DMS79 (cell line): ENCODE data around the gene TRIM61.
"Not testable (repeated sequence)": the region's sequence is repeated elsewhere in the genome, so short reads cannot be mapped to it uniquely, and the experiment has no call there.

Experiments
- DNase-seq: peaks from one replicate; lab custom pipeline; 2025; lab: John Stamatoyannopoulos, UW

Gene TRIM61

GRCh38 chr4:164977243-164978164, at the start of gene TRIM61:
Gene TRIM61, minus strand, starts transcription at chr4:164977657. Its CDS starts 7,655 bp downstream, at chr4:164970002.
- DNase-seq, result no peak

GRCh38 chr4:165025782-165026181, 48.3 kb upstream of the TRIM61 start:
- not testable (repeated sequence) for DNase-seq

GRCh38 chr4:165019995-165020394, 42.5 kb upstream of the TRIM61 start:
- not testable (repeated sequence) for DNase-seq

- DNase-seq, result no peak
Measured at GRCh38 chr4:165016971-165017370, 39.5 kb upstream of the TRIM61 start.

GRCh38 chr4:165013691-165014090, 36.2 kb upstream of the TRIM61 start:
- no peak for DNase-seq

- no peak for DNase-seq
Measured at GRCh38 chr4:165011403-165011802, 33.9 kb upstream of the TRIM61 start.

GRCh38 chr4:165010991-165011390, 33.5 kb upstream of the TRIM61 start:
- no peak for DNase-seq

- no peak for DNase-seq
Measured at GRCh38 chr4:165010487-165010886, 33.0 kb upstream of the TRIM61 start.

- DNase-seq, result no peak
Measured at GRCh38 chr4:165009493-165010227, 32.2 kb upstream of the TRIM61 start.

- DNase-seq, result no peak
Measured at GRCh38 chr4:165006886-165007285, 29.4 kb upstream of the TRIM61 start.

- DNase-seq, result no peak
Measured at GRCh38 chr4:165006456-165006855, 29.0 kb upstream of the TRIM61 start.

GRCh38 chr4:165005352-165005925, 28.0 kb upstream of the TRIM61 start:
- DNase-seq, result no peak

- DNase-seq, result not testable (repeated sequence)
Measured at GRCh38 chr4:165001957-165002356, 24.5 kb upstream of the TRIM61 start.

- not testable (repeated sequence) for DNase-seq
Measured at GRCh38 chr4:164998526-164999080, 21.1 kb upstream of the TRIM61 start.

- DNase-seq, result peak; percentile 40
Measured at GRCh38 chr4:164997941-164998340, 20.5 kb upstream of the TRIM61 start.

- DNase-seq, result no peak
Measured at GRCh38 chr4:164997324-164997723, 19.9 kb upstream of the TRIM61 start.

GRCh38 chr4:164996123-164996522, 18.7 kb upstream of the TRIM61 start:
- not testable (repeated sequence) for DNase-seq

GRCh38 chr4:164990786-164991185, 13.3 kb upstream of the TRIM61 start:
- DNase-seq, result not testable (repeated sequence)

- DNase-seq, result no peak
Measured at GRCh38 chr4:164989471-164989870, 12.0 kb upstream of the TRIM61 start.

- not testable (repeated sequence) for DNase-seq
Measured at GRCh38 chr4:164971929-164972328, 5.5 kb downstream of the TRIM61 start.

- no peak for DNase-seq
Measured at GRCh38 chr4:164959896-164960295, 17.6 kb downstream of the TRIM61 start.

GRCh38 chr4:164959421-164959820, 18.0 kb downstream of the TRIM61 start:
- not testable (repeated sequence) for DNase-seq
